ENCODE results near the gene SVEP1. TPM values are rescaled to one million over a fixed set of nuclear protein-coding genes. Genes with fewer than 3 reads are reported as not detected.
"Not testable (repeated sequence)": the region's sequence is repeated elsewhere in the genome, so short reads cannot be mapped to it uniquely, and the experiment has no call there.

SVEP1 gene
- total RNA-seq, 2 experiments from 2014 or later, result not detected

DNA sequence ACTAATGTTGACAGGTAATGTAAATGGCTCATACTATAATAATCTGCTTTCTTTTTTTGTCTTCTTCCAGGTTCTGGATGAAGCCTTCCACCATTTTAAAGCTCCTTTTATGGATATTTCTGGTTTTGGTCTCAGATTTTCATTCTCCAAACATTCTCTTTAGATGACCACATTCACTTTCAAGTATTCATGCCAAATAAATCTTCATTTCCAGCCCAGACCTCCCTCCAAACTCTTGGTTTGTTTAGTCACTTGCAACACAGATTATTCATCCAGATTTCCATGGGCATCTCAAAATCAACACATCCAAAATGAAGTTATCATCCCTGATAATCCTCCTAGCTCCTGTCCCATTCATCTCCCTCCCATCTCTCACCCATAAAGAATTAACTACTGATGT, 40.3 kb upstream of the SVEP1 start:
- H3K27ac ChIP-seq (ENCODE audit: low read depth, low read length, poor library complexity, severe bottlenecking), result no peak overlapping the region
- TF ChIP-seq CTCF (conservative IDR thresholded peaks at IDR 0.05; ENCODE audit: low read length), result no peak
- TF ChIP-seq EZH2phosphoT487 (IDR thresholded peaks at IDR 0.05; ENCODE audit: borderline replicate concordance, low read depth, low read length), result no peak
- no peak for DNase-seq (ENCODE audit: low spot score)
- H2AFZ ChIP-seq (ENCODE audit: low read length), result no peak overlapping the region
- no peak overlapping the region for H3K4me2 ChIP-seq (ENCODE audit: low read length)
- no TSS peak for BruUV-seq (replicated peaks)
- H4K20me1 ChIP-seq (ENCODE audit: insufficient read depth, low read length), result no peaks in the 10 kb centered on the region
- CTCF ChIA-PET (ENCODE audit: unreplicated experiment), result no interaction called here
- POLR2A ChIA-PET, result no interaction called here
- H3K4me3 ChIP-seq (ENCODE audit: low read depth, low read length, poor library complexity, severe bottlenecking), result no peak overlapping the region
- H3K36me3 ChIP-seq (ENCODE audit: insufficient read depth, low read length), result no peaks in the 10 kb centered on the region
- H3K79me2 ChIP-seq (ENCODE audit: insufficient read depth, low read depth, low read length), result no peaks in the 10 kb centered on the region
- no peaks in the 10 kb centered on the region for H3K9me3 ChIP-seq (ENCODE audit: low read length)
- H3K9me2 ChIP-seq (ENCODE audit: insufficient read depth, low read length), result no peaks in the 10 kb centered on the region
- intact Hi-C loops (cut with micrococcal nuclease; ENCODE audit: unreplicated experiment), result loop anchor here (2.0 to 10.0 kb wide), 4 partner anchors 193 to 1048 kb away; no protein-coding TSS in a partner anchor
- H3K4me1 ChIP-seq (ENCODE audit: insufficient read depth, low read length, poor library complexity, severe bottlenecking), result no peaks in the 10 kb centered on the region

GRCh38 chr9:110615498-110615897, 36.0 kb upstream of the SVEP1 start:
- H3K36me3 ChIP-seq (ENCODE audit: insufficient read depth, low read length), result no peaks in the 10 kb centered on the region
- no peaks in the 10 kb centered on the region for H3K9me2 ChIP-seq (ENCODE audit: insufficient read depth, low read length)
- BruUV-seq (replicated peaks), result no TSS peak
- TF ChIP-seq EZH2phosphoT487 (IDR thresholded peaks at IDR 0.05; ENCODE audit: borderline replicate concordance, low read depth, low read length), result no peak
- no peak for TF ChIP-seq CTCF (conservative IDR thresholded peaks at IDR 0.05; ENCODE audit: low read length)
- H3K4me1 ChIP-seq (ENCODE audit: insufficient read depth, low read length, poor library complexity, severe bottlenecking), result no peaks in the 10 kb centered on the region
- H3K9me3 ChIP-seq (ENCODE audit: low read length), result no peaks in the 10 kb centered on the region
- no peak overlapping the region for H3K4me3 ChIP-seq (ENCODE audit: low read depth, low read length, poor library complexity, severe bottlenecking)
- ChIA-PET POLR2A (interaction anchor here (0.6 kb wide), 1 partner anchor 44 kb away, joined by 3 read pairs; no protein-coding TSS in a partner anchor), CTCF (ENCODE audit: unreplicated experiment) (no interaction called here)
- H2AFZ ChIP-seq (ENCODE audit: low read length), result no peak overlapping the region
- H3K4me2 ChIP-seq (ENCODE audit: low read length), result no peak overlapping the region
- H3K79me2 ChIP-seq (ENCODE audit: insufficient read depth, low read depth, low read length), result no peaks in the 10 kb centered on the region
- H4K20me1 ChIP-seq (ENCODE audit: insufficient read depth, low read length), result no peaks in the 10 kb centered on the region
- no peak overlapping the region for H3K27ac ChIP-seq (ENCODE audit: low read depth, low read length, poor library complexity, severe bottlenecking)
- DNase-seq (ENCODE audit: low spot score), result no peak
- intact Hi-C loops (cut with micrococcal nuclease; ENCODE audit: unreplicated experiment), result no loop called here

DNA sequence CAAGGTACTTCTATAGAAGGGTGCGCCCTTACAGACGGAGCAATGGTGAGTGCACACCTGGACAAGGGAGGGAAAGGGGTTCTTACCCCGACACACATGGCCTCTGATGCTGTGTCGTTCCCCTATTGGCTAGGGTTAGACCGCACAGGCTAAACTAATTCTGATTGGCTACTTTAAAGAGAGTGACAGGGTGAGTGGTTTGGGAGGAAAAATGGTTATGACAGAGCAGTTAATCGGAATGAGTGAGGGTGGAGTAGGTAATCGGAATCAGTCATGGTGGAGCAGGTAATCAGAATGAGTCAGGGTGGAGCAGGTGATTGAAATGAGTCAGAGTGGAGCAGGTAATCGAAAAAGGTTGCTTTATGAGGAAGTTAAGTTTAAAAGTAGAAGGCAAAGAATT, 35.0 kb upstream of the SVEP1 start:
- POLR2A ChIA-PET; BruUV-seq (replicated peaks); H3K9me3 ChIP-seq (ENCODE audit: low read length); intact Hi-C loops (cut with micrococcal nuclease; ENCODE audit: unreplicated experiment); H3K4me2 ChIP-seq (ENCODE audit: low read length); H3K4me1 ChIP-seq (ENCODE audit: insufficient read depth, low read length, poor library complexity, severe bottlenecking); H2AFZ ChIP-seq (ENCODE audit: low read length); H4K20me1 ChIP-seq (ENCODE audit: insufficient read depth, low read length); H3K4me3 ChIP-seq (ENCODE audit: low read depth, low read length, poor library complexity, severe bottlenecking); H3K79me2 ChIP-seq (ENCODE audit: insufficient read depth, low read depth, low read length); H3K36me3 ChIP-seq (ENCODE audit: insufficient read depth, low read length); H3K27ac ChIP-seq (ENCODE audit: low read depth, low read length, poor library complexity, severe bottlenecking); DNase-seq (ENCODE audit: low spot score); CTCF ChIA-PET (ENCODE audit: unreplicated experiment); H3K9me2 ChIP-seq (ENCODE audit: insufficient read depth, low read length): not testable (repeated sequence)
